ENCODE data around the gene IGSF8.

- no peak for TF ChIP-seq CTCF (IDR thresholded peaks at IDR 0.05)
- TF ChIP-seq POLR2A (IDR thresholded peaks at IDR 0.05) = no peak
These were observed 8.5 kb downstream of the IGSF8 start for GRCh38 chr1:160089883-160090282.
